ENCODE results near the gene LPA. TPM values are rescaled to one million over a fixed set of nuclear protein-coding genes. Genes with fewer than 3 reads are reported as not detected.

LPA gene
- total RNA-seq, 1 donor from 2014 or later = not detected

- no peak for DNase-seq (ENCODE audit: low spot score)
- Mint-ChIP-seq H3K4me1 (ENCODE audit: unreplicated experiment) (no peaks in the 10 kb centered on the region), H3K27me3 (ENCODE audit: unreplicated experiment) (no peaks in the 10 kb centered on the region), H3K27ac (ENCODE audit: unreplicated experiment) (no peak overlapping the region), H3K4me3 (ENCODE audit: unreplicated experiment) (no peak overlapping the region), H3K9me3 (ENCODE audit: unreplicated experiment) (no peaks in the 10 kb centered on the region), H3K36me3 (ENCODE audit: low read depth, unreplicated experiment) (no peaks in the 10 kb centered on the region)
- no peak for TF ChIP-seq CTCF (IDR thresholded peaks at IDR 0.05; ENCODE audit: unreplicated experiment)
These were observed 153.9 kb downstream of the LPA start for GRCh38 chr6:160510199-160510598.

GRCh38 chr6:160509610-160510009, 154.5 kb downstream of the LPA start:
- TF ChIP-seq CTCF (IDR thresholded peaks at IDR 0.05; ENCODE audit: unreplicated experiment) = no peak
- Mint-ChIP-seq H3K4me1 (ENCODE audit: unreplicated experiment) (no peaks in the 10 kb centered on the region), H3K36me3 (ENCODE audit: low read depth, unreplicated experiment) (no peaks in the 10 kb centered on the region), H3K4me3 (ENCODE audit: unreplicated experiment) (no peak overlapping the region), H3K27ac (ENCODE audit: unreplicated experiment) (no peak overlapping the region), H3K27me3 (ENCODE audit: unreplicated experiment) (no peaks in the 10 kb centered on the region), H3K9me3 (ENCODE audit: unreplicated experiment) (no peaks in the 10 kb centered on the region)
- no peak for DNase-seq (ENCODE audit: low spot score)

GRCh38 chr6:160508599-160508998, 155.5 kb downstream of the LPA start:
- Mint-ChIP-seq H3K27me3 (ENCODE audit: unreplicated experiment) (no peaks in the 10 kb centered on the region), H3K4me1 (ENCODE audit: unreplicated experiment) (no peaks in the 10 kb centered on the region), H3K36me3 (ENCODE audit: low read depth, unreplicated experiment) (no peaks in the 10 kb centered on the region), H3K4me3 (ENCODE audit: unreplicated experiment) (no peak overlapping the region), H3K27ac (ENCODE audit: unreplicated experiment) (no peak overlapping the region), H3K9me3 (ENCODE audit: unreplicated experiment) (peaks cover 2% of the 10 kb centered on the region)
- TF ChIP-seq CTCF (IDR thresholded peaks at IDR 0.05; ENCODE audit: unreplicated experiment) = no peak
- DNase-seq (ENCODE audit: low spot score) = no peak

- Mint-ChIP-seq H3K4me3 (ENCODE audit: unreplicated experiment) (no peak overlapping the region), H3K27me3 (ENCODE audit: unreplicated experiment) (no peaks in the 10 kb centered on the region), H3K36me3 (ENCODE audit: low read depth, unreplicated experiment) (no peaks in the 10 kb centered on the region), H3K27ac (ENCODE audit: unreplicated experiment) (no peak overlapping the region), H3K4me1 (ENCODE audit: unreplicated experiment) (no peaks in the 10 kb centered on the region), H3K9me3 (ENCODE audit: unreplicated experiment) (peaks cover 6% of the 10 kb centered on the region)
- no peak for TF ChIP-seq CTCF (IDR thresholded peaks at IDR 0.05; ENCODE audit: unreplicated experiment)
- DNase-seq (ENCODE audit: low spot score) = no peak
These were observed 156.7 kb downstream of the LPA start for GRCh38 chr6:160507420-160507819.

GRCh38 chr6:160505970-160506369, 158.1 kb downstream of the LPA start:
- Mint-ChIP-seq H3K4me1 (ENCODE audit: unreplicated experiment) (no peaks in the 10 kb centered on the region), H3K27ac (ENCODE audit: unreplicated experiment) (no peak overlapping the region), H3K36me3 (ENCODE audit: low read depth, unreplicated experiment) (no peaks in the 10 kb centered on the region), H3K9me3 (ENCODE audit: unreplicated experiment) (peaks cover 6% of the 10 kb centered on the region), H3K4me3 (ENCODE audit: unreplicated experiment) (no peak overlapping the region), H3K27me3 (ENCODE audit: unreplicated experiment) (no peaks in the 10 kb centered on the region)
- DNase-seq (ENCODE audit: low spot score) = no peak
- no peak for TF ChIP-seq CTCF (IDR thresholded peaks at IDR 0.05; ENCODE audit: unreplicated experiment)
